ENCODE data around the gene MNS1.
"Not testable (repeated sequence)": the region's sequence is repeated elsewhere in the genome, so short reads cannot be mapped to it uniquely, and the experiment has no call there.

MNS1 gene

GRCh38 chr15:56442354-56442753, 22.6 kb downstream of the MNS1 start:
- no peak for DNase-seq

DNA sequence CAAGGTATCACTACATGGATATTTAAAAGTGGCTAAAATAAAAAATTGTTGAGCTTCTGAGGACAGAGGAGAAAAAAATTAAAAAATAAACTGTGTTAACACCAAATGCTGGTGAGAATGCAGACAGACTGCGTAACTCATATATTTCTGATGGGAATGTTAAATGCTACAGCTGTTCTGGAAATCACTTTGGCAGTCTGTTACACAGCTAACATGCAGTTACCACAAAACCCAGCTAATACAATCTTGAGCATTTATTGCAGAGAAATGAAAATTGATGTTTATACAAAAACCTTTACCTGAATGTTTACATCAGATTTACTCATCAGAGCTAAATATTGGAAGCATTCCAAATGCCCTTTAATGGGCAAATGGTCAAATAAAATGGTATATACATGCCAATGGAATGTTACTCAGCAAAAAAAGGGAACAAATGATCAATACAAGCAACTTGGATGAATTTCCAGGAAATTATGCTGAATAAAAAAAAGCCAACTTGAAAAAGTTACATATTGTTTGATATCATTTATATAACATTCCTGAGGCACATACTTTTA, 24.6 kb downstream of the MNS1 start:
- no peak for DNase-seq

DNA sequence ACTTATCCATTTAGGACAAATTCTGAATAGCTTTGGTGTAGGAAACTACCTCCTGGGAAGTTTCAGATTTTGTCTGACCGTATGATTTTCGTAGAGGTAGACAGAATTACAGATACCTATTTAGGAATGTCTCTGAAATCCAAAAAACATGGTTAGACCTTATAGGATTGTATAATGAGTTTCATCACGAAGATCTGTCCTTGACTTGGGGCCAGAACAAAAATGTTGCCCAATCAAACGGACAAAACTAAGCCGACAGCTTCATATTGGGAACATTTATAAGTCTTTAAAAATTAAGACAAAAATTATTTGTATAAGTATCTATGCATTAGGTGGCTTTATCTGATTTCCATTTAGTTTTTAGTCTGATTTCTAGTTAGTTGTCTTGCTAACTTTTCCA, 32.6 kb downstream of the MNS1 start:
- DNase-seq = no peak

- no peak for DNase-seq
These were observed 36.0 kb downstream of the MNS1 start for GRCh38 chr15:56428821-56429458.

- DNase-seq = no peak
These were observed 39.0 kb downstream of the MNS1 start for GRCh38 chr15:56425976-56426375.

DNA sequence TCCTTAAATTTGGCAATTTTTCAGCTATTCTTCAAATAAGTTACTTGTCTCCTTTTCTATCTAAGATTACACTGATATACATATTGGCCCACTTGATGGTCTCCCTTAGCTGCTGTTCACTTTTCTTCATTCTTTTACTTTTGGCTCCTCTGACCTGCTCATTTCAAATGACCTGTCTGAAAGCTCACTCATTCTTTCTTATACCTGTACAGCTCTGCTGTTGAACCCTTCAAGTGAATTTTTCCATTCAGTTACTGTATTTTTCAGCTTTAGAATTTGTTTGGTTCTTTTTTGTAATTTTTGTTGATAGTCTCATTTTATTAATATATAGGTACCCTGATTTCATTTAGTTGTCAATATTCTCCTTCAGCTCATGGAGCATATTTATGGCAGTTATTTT, 39.7 kb downstream of the MNS1 start:
- no peak for DNase-seq

GRCh38 chr15:56413114-56413733, 51.7 kb downstream of the MNS1 start:
- not testable (repeated sequence) for DNase-seq

GRCh38 chr15:56411122-56411749, 53.7 kb downstream of the MNS1 start:
- no peak for DNase-seq

DNA sequence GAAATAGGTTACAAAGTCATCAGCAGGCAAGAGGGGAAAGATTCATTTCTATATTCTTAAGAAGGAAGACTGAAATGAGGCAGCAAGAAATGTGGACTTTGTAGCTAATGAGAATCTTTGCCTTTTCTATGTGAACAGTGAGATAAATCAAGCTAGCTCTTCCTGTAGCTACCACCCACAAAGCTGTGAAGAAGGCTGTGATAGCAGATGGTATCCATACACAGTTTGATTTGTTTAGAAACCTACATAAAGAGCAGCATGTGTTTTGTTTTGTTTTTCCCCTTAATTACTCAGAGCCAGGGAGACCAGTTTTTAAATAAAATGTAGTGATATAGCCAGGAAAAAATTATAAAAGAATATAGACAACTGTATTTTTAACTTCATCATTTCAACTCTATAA, 54.2 kb downstream of the MNS1 start:
- DNase-seq = no peak

DNA sequence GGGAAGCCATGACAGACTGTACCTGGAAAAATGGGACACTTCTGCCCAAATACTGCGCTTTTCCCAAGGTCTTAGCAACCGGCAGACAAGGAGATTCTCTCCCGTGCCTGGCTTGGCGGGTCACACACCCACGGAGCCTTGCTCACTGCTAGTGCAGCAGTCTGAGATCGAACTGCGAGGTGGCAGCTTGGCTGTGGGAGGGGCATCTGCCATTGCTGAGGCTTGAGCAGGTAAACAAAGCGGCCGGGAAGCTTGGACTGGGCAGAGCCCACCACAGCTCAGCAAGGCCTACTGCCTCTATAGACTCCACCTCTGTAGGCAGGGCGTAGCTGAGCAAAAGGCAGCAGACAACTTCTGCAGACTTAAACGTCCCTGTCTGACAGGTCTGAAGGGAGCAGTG, 65.7 kb downstream of the MNS1 start:
- DNase-seq = not testable (repeated sequence)

DNA sequence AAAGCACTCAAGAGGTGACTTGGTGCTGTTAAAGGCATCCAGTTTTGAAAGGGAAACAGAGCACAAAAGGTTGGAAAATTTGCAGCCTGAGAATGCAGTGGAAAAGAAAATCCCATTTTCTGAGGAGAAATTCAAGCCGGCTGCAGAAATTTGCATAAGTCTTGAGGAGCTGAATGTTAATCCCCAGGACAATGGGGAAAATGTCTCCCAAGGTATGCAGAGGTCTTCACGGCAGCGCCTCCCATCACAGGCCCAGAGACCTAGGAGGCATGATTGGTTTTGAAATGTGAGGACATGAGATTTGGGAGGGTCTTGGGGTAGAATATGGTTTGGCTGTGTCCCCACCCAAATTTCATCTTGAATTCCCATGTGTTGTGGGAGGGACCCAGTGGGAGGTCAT, 67.6 kb downstream of the MNS1 start:
- DNase-seq = not testable (repeated sequence)

DNA sequence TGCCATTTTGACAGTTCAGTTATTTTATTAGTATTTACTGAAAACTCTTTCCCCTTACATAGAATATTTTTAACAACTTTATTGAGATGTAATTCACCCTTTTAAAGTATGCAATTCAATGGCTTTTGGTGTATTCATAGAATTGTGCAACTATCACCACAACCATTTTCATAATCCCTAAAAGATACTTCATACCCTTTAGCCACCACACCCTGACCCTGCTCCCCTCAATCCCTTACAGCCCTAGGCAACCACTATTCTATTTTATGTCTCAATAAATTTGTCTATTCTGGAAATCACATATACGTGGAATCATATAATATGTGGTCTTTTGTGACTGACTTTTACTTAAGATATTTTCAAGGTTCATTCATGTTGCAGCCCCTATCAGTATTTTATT, 70.0 kb downstream of the MNS1 start:
- DNase-seq = no peak

- DNase-seq = no peak
These were observed 71.7 kb downstream of the MNS1 start for GRCh38 chr15:56393277-56393676.

DNA sequence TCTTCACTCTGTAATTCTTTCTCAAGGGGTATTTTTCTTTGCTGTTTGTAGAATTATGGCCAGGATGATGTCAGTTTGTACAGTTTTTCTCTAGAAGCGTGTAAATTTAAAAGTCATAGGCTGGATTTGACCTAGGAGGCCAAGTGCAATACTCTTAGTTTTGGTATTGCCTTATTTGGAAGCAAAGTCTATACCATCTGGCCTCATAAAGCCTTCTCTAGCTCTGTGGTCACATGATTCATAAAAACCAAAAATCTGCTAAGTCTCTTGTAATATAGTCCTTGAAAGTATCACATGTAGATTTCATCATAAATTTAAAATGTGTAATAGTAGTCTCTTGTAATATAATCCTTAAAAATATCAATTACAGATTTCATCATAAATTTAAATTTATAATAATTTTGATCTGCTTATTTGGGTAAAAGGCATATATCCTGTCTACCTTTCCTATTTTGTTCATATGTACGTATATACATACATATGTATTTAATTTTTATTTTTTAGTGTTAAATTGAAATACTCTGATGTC, 74.1 kb downstream of the MNS1 start:
- DNase-seq = no peak

DNA sequence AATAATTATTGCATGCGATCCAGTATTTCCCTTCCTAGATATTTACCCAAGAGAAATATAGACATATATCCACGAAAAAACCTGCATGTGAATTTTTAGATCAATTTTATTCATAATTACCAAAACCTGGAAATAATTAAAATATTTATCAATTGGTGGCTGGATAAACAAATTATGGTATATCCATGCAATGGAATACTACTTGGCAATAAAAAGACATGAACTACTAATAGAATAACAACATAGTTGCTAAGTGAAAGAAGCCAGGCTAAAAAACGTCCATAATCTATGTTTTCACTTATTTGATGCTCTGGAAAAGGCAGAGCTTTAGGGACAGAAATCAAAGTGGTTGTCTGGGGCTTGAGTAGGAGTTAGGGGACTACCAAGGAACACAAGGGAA, 79.0 kb downstream of the MNS1 start:
- no peak for DNase-seq

DNA sequence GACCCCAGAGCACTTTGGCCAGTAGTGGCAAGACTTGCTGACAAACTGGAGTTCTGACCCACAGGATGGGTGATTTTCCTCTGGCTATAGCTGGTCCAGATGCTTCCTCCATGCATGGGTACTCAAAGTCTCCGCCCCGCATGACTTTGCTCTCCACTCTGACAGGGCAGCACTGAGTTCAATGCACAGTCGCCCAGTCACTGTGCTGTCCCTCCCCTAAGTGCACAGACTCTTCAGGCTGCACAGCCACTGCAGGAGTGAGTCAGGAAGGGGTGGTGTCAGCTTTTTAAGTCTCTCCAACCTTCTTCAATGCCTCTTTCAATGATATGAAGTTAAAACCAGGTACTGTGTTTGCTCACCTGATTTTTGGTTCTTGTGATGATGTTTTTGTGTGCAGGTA, 81.9 kb downstream of the MNS1 start:
- DNase-seq = no peak

All from activated gamma-delta T cell treated with Interleukin-2 at 50 U/mL for 16 hours (primary cell).